HG02870 (cell line): ENCODE measurements around the gene TMTC1.
A peak's percentile ranks its signal among the peaks of the same experiment; 100 is the strongest.
"Not testable (repeated sequence)": the region's sequence is repeated elsewhere in the genome, so short reads cannot be mapped to it uniquely, and the experiment has no call there.

Source experiments
- ATAC-seq: cut with Tn5 transposase; IDR thresholded peaks from one replicate; pipeline ENCODE4 v1.9.1; 2021; ENCODE audit warnings: mild to moderate bottlenecking, moderate library complexity; ENCODE audit not compliant: unreplicated experiment

TMTC1 gene

GRCh38 chr12:29783773-29784666 is at the start of gene TMTC1:
Gene TMTC1, minus strand, starts transcription at chr12:29783942. Its CDS starts 191 bp downstream, at chr12:29783751.
- ATAC-seq: no peak

DNA sequence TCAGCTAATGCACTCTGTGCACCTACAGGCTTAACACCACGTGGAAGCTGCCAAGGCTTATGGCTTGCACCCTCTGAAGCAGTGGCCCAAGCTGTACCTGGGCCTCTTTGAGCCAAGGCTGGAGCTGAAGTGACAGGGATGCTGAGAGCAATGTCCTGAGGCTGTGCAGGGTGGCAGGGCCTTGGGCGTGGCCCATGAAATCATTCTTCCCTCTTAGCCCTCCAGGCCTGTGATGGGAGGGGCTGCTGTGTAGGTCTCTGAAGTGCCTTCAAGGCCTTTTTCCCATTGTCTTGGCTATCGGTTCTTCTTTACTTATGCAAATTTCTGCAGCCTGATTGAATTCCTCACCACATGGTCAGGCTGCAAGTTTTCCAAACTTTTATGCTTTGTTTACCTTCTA is 47.4 kb upstream of the TMTC1 start:
- no peak for ATAC-seq

DNA sequence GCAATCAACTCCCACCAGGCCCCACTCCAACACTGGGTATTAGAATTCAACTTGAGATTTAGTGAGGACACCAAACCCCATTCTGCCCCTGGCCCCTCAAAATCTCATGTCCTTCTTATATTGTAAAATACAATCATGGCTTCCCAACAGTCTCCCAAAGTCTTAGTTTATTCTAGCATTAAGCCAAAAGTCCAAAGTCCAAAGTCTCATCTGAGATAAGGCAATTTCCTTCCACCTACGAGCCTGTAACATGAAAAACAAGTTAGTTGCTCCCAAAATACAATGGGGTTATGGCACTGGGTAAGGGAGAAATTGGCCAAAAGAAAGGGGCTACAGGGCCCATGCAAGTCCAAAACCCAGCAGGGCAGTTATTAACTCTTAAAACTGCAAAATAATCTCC is 46.6 kb upstream of the TMTC1 start:
- ATAC-seq: no peak

- no peak for ATAC-seq
These were observed 35.3 kb upstream of the TMTC1 start for GRCh38 chr12:29818916-29819623.

- ATAC-seq: no peak
These were observed 33.4 kb upstream of the TMTC1 start for GRCh38 chr12:29816874-29817725.

GRCh38 chr12:29809616-29810361 is 26.0 kb upstream of the TMTC1 start:
- not testable (repeated sequence) for ATAC-seq

DNA sequence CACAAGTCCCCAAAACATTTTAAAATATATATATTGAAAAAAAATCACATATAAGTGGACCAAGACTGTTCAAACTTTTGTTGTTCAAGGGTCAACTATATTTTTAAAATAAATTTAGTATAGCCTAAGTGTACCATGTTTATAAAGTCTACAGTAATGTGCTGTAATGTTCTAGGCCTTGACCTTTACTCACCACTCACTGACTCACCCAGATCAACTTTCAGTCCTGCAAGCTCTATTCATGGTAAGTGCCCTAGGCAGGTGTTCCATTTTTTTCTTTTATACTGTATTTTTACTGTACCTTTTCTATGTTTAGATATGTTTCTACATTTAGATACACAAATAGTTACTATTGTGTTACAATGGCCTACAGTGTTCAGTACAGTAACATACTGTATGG is 23.4 kb upstream of the TMTC1 start:
- ATAC-seq: no peak

DNA sequence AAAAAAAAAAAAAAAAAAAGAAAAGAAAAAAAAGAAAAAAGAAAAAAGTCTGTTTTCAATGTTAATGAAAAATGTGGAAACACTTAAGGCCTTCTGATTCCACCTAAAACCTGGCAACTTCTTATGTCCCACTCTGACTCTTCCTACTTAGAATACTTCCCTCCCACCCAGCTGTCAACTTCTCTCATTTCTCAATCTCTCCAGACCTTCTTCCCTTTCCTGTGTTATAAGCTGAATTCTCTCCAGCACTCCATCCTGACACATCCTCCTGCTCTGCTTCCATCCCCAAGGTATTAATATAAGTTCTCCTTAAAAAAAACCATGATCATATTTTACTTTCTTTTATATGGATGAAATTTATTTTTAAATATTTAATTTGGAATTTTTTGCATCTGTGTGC is 20.3 kb upstream of the TMTC1 start:
- ATAC-seq: no peak

GRCh38 chr12:29799591-29799990 is 15.8 kb upstream of the TMTC1 start:
- no peak for ATAC-seq

- ATAC-seq: no peak
These were observed 14.0 kb upstream of the TMTC1 start for GRCh38 chr12:29797565-29798355.

DNA sequence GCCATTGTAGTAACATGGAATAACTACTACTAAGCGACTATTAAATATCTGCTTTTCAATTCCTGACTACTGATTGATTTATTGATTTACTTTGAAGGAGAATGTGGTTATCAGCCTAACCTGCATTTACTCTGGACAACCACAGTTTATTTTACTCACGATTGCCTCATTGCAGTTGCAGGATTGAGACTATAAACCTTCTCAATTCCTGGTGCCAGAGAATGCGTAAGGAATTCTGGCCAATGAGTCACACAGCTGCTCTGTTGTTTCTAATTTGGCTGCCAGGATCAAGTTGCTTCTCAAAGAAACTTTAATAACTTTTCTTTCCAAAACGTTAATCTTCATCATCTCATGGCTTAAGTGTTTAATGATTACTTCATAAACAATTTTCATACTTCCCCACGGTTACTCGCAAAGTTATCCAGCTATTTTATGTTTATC is 13.1 kb upstream of the TMTC1 start:
- no peak for ATAC-seq

DNA sequence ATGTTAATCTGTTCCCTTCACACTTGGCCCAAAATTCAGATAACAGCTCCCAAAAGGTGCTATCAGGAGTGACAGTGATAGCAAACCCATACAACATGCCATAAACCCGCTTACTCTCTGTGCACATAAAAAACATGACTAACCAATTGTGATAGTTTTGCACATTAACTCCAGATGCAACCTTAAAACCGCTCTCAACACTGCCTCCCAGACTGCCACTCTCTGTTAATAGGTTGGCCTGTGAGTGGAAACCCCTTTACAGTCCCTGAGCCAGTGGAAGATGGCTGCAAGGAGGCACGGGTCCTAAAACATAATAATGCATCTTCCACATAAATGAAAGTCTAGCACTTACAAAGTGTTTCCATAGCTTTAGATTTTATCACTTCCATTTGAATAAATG is 12.0 kb upstream of the TMTC1 start:
- no peak for ATAC-seq

- no peak for ATAC-seq
These were observed 11.1 kb upstream of the TMTC1 start for GRCh38 chr12:29794862-29795261.

GRCh38 chr12:29792853-29793252 is 9.1 kb upstream of the TMTC1 start:
- no peak for ATAC-seq

DNA sequence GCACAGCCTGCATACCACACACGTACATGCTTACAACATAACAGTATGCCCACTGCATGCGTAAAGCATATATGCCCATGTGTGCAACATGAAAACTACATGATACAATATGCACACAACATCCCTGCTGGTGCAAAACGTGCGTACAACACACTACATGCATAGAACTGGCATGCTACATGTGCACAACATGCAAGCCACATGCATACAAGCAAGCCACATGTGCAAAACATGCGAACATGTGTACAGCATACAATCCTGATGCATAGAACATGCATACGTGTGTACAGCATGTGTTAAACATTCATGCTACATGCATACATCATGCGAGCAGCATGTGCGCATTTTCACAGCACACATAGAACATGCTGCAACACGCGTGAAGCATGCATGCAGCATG is 8.4 kb upstream of the TMTC1 start:
- no peak for ATAC-seq

DNA sequence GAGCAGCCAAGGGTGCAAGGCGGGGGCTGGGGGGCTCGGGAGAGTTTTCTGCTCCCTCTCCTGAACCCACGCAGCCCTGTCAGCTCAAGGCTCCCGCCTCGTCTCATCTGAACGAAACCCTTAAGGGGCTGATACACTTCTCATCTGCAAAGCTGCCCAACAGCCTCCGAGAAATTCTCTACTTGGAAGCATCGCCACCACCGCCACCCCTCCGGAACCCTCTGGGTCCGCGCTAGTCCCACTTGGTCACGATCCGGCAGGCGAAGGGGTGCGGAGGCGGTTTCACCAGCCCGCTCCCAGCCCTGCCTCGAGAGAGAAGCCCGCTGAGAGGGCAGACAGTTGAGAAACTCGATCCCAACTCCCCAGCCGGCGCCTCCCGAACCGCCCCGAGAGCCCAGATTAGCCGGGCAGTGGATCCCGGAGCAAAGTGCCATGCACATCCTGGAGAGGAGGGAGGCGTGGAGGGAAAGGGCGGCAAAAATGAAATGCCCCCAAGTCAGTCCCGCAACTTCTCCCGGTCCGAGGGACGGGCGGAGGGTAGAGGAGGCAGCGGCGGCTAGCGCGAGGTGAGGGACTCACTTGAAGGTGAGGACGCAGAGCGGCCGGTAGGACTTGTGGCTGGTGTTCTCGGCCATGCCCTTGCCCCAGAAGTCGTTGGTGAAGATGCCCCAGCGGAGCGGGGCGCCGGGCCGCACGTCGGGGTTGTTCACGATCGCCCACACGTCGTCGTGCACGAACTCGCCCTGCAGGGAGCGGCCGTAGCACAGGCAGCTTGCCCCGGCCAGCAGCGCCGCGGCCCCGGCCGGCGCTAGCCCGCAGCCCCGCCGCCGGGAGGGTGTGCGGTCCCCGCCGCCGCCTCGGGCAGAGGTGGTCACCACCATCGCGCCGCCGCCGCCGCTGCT is 620 bp downstream of the TMTC1 start:
- no peak for ATAC-seq

DNA sequence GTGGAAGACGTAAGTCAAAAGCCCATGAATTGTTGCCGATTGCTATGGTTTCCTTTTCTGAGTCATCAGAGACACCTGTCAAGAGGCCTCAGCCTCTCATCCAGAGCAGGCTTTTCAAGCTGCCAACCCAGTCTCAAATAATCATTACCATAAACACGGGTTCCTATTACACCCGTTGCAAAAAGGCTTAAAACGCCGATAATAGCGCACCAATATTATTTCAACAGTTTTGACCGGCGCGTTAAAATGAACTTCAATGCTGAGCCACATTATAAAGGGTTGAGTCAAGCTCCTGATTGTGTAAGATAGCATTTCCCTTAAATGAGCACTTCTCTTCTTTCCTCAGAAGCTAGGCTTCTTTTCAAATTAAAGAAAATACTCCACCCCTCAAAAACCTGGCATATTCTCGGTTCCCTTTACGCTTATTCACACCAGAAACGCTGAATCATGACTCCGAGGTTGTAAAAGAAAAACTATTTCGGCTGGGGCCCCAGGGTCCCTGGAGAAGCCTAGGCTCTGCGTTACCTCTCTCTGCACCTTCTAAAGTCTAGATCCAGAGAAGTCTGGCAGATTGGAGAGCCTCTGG is 1.4 kb downstream of the TMTC1 start:
- peak; percentile 89 for ATAC-seq

DNA sequence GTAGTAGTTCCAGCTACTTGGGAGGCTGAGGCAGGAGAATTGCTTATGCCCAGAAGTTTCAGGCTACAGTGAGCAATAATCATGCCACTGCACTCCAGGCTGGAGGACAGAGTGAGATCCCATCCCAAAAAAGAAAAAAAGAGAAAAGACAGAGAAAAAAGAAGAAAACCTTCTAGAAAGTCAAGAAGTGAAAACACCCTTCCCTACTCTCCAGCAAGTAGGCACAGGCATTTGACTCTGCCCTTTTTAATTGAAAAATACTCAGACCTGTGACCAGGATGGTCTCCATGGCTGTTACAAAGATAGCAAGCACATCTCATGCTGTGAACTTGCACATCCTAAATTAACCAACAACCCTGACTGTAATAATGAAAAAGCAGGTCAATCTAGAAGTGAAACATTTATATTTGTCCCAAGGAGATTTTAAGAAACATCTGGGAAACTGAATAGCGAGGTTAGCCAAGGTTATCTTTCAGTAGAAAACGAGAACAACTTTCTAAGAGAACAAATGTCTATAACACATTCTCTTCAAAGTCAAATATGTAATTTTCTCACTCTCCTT is 2.0 kb downstream of the TMTC1 start:
- peak; percentile 46 for ATAC-seq
